ENCODE data around the gene CGREF1. TPM values are rescaled to one million over a fixed set of nuclear protein-coding genes. Genes with fewer than 3 reads are reported as not detected.

CGREF1 gene
- total RNA-seq, 1 experiment from 2014 or later, result 0.37 TPM

GRCh38 chr2:27083410-27084296 lies 35.3 kb downstream of the CGREF1 start:
- ChIA-PET CTCF (no interaction called here), POLR2A (ENCODE audit: unreplicated experiment) (interaction anchor here (0.6 to 1.0 kb wide), 4 partner anchors 32 to 122 kb away, joined by 3 to 20 read pairs (median 5); no protein-coding TSS in a partner anchor)
- intact Hi-C loops (cut with micrococcal nuclease; ENCODE audit: unreplicated experiment), result loop anchor here (2.0 kb wide), 2 partner anchors 63 to 237 kb away; no protein-coding TSS in a partner anchor
- no peak overlapping the region for H3K4me2 ChIP-seq
- H3K79me2 ChIP-seq (ENCODE audit: low read depth), result no peaks in the 10 kb centered on the region
- H3K9me3 ChIP-seq (ENCODE audit: insufficient read depth, low read depth), result no peaks in the 10 kb centered on the region
- no peaks in the 10 kb centered on the region for H3K36me3 ChIP-seq (ENCODE audit: low read depth)
- no peak overlapping the region for H2AFZ ChIP-seq
- H3F3A ChIP-seq (ENCODE audit: insufficient read depth, low read depth), result peaks cover 9% of the 10 kb centered on the region; the same call in 1 of the 2 replicates
- H3K27ac ChIP-seq, result no peak overlapping the region
- BruUV-seq (replicated peaks), result no TSS peak
- TF ChIP-seq CTCF (conservative IDR thresholded peaks at IDR 0.05), result no peak
- no peak for TF ChIP-seq EZH2 (IDR thresholded peaks at IDR 0.05; ENCODE audit: low read depth)
- H3K27me3 ChIP-seq (ENCODE audit: insufficient read depth, low read depth), result no peaks in the 10 kb centered on the region
- no peak overlapping the region for H3K4me3 ChIP-seq
- H3K9me2 ChIP-seq (ENCODE audit: insufficient read depth), result no peaks in the 10 kb centered on the region
- DNase-seq, result peak in 1 of 2 experiments; percentile 31
- H4K20me1 ChIP-seq (ENCODE audit: insufficient read depth), result no peaks in the 10 kb centered on the region
- peaks cover 25% of the 10 kb centered on the region for H3K4me1 ChIP-seq (replicated peaks; ENCODE audit: insufficient read depth)

- Histone ChIP-seq H3K79me2 (ENCODE audit: low read depth) (no peaks in the 10 kb centered on the region), H3K9me2 (ENCODE audit: insufficient read depth) (no peaks in the 10 kb centered on the region), H4K20me1 (ENCODE audit: insufficient read depth) (no peaks in the 10 kb centered on the region), H2AFZ (no peak overlapping the region), H3K4me3 (no peak overlapping the region), H3K27ac (no peak overlapping the region), H3F3A (ENCODE audit: insufficient read depth, low read depth) (peaks cover 9% of the 10 kb centered on the region; the same call in 1 of the 2 replicates), H3K9me3 (ENCODE audit: insufficient read depth, low read depth) (no peaks in the 10 kb centered on the region), H3K4me1 (replicated peaks; ENCODE audit: insufficient read depth) (peaks cover 25% of the 10 kb centered on the region), H3K4me2 (no peak overlapping the region), H3K36me3 (ENCODE audit: low read depth) (no peaks in the 10 kb centered on the region), H3K27me3 (ENCODE audit: insufficient read depth, low read depth) (0 out of 2 replicates have a peak, but pooled peaks cover under 1% of the 10 kb centered on the region)
- DNase-seq, result no peak
- ChIA-PET POLR2A (ENCODE audit: unreplicated experiment) (interaction anchor here (0.6 to 1.0 kb wide), 3 partner anchors 31 to 101 kb away, joined by 3 to 20 read pairs (median 5); no protein-coding TSS in a partner anchor), CTCF (no interaction called here)
- BruUV-seq (replicated peaks), result no TSS peak
- TF ChIP-seq EZH2 (IDR thresholded peaks at IDR 0.05; ENCODE audit: low read depth) (no peak), CTCF (conservative IDR thresholded peaks at IDR 0.05) (no peak)
- intact Hi-C loops (cut with micrococcal nuclease; ENCODE audit: unreplicated experiment), result no loop called here
These were observed 36.0 kb downstream of the CGREF1 start for GRCh38 chr2:27082773-27083409.

- POLR2A ChIA-PET (ENCODE audit: unreplicated experiment), result no interaction called here
These were observed 36.8 kb downstream of the CGREF1 start for GRCh38 chr2:27081984-27082772.

More at GRCh38 chr2:27081984-27082772, 36.8 kb downstream of the CGREF1 start:
- CTCF ChIA-PET, result interaction anchor here (1.3 kb wide), 1 partner anchor 10 kb away, joined by 4 read pairs; no protein-coding TSS in a partner anchor
- DNase-seq, result no peak
- H3K36me3 ChIP-seq (ENCODE audit: low read depth), result no peaks in the 10 kb centered on the region
- peak overlapping the region; percentile 79; the same call in 1 of the 2 replicates for H3K4me2 ChIP-seq
- H3F3A ChIP-seq (ENCODE audit: insufficient read depth, low read depth), result peaks cover 9% of the 10 kb centered on the region; the same call in 1 of the 2 replicates
- no peaks in the 10 kb centered on the region for H4K20me1 ChIP-seq (ENCODE audit: insufficient read depth)
- H3K4me3 ChIP-seq, result 0 out of 2 replicates have a peak overlapping the region, but pooled peaks have one; percentile 35
- intact Hi-C loops (cut with micrococcal nuclease; ENCODE audit: unreplicated experiment), result no loop called here
- H3K4me1 ChIP-seq (replicated peaks; ENCODE audit: insufficient read depth), result peaks cover 21% of the 10 kb centered on the region
- H2AFZ ChIP-seq, result no peak overlapping the region
- peaks cover 8% of the 10 kb centered on the region for H3K27me3 ChIP-seq (ENCODE audit: insufficient read depth, low read depth)
- no peaks in the 10 kb centered on the region for H3K9me3 ChIP-seq (ENCODE audit: insufficient read depth, low read depth)
- no peaks in the 10 kb centered on the region for H3K9me2 ChIP-seq (ENCODE audit: insufficient read depth)
- no TSS peak for BruUV-seq (replicated peaks)
- H3K27ac ChIP-seq, result no peak overlapping the region
- TF ChIP-seq CTCF (conservative IDR thresholded peaks at IDR 0.05) (no peak), EZH2 (IDR thresholded peaks at IDR 0.05; ENCODE audit: low read depth) (no peak)
- H3K79me2 ChIP-seq (ENCODE audit: low read depth), result no peaks in the 10 kb centered on the region

All from PC-9 (cell line).